ENCODE data around the gene SQOR. TPM values are rescaled to one million over a fixed set of nuclear protein-coding genes. Genes with fewer than 3 reads are reported as not detected.

SQOR gene
- total RNA-seq, 2 donors from 2014 or later: 24.8 to 29.0 TPM

- ATAC-seq: no peak
- no peak for DNase-seq
- intact Hi-C loops (cut with DNase I): no loop called here
These were observed 49.7 kb downstream of the SQOR start for GRCh38 chr15:45684533-45684932.

GRCh38 chr15:45689616-45690015 is 54.8 kb downstream of the SQOR start:
- intact Hi-C loops (cut with DNase I): no loop called here
- ATAC-seq: no peak
- DNase-seq: no peak

- ATAC-seq: no peak
- no peak for DNase-seq
- intact Hi-C loops (cut with DNase I): no loop called here
These were observed 55.9 kb downstream of the SQOR start for GRCh38 chr15:45690581-45691260.

- intact Hi-C loops (cut with DNase I): loop anchor here in 1 of 2 donors (10.0 kb wide), 1 partner anchor 1484 kb away; no protein-coding TSS in a partner anchor
- DNase-seq (no peak), ATAC-seq (no peak)
These were observed 66.3 kb downstream of the SQOR start for GRCh38 chr15:45701108-45701507.

- ATAC-seq: no peak
- intact Hi-C loops (cut with DNase I): loop anchor here in 1 of 2 donors (10.0 kb wide), 1 partner anchor 1483 kb away; no protein-coding TSS in a partner anchor
These were observed 67.2 kb downstream of the SQOR start for GRCh38 chr15:45702041-45702440.

GRCh38 chr15:45703670-45704328 is 69.0 kb downstream of the SQOR start:
- no peak for ATAC-seq
- intact Hi-C loops (cut with DNase I): loop anchor here in 1 of 2 donors (10.0 kb wide), 1 partner anchor 1481 kb away; no protein-coding TSS in a partner anchor
- DNase-seq: no peak

More at GRCh38 chr15:45702041-45702440, 67.2 kb downstream of the SQOR start:
- DNase-seq: no peak

GRCh38 chr15:45704329-45705249 is 69.8 kb downstream of the SQOR start:
- ATAC-seq: peak; percentile 23 to 49

GRCh38 chr15:45705510-45706473 is 71.0 kb downstream of the SQOR start:
- ATAC-seq (peak; percentile 90 to 91), DNase-seq (peak; percentile 75)
- intact Hi-C loops (cut with DNase I): loop anchor here in 1 of 2 donors (10.0 kb wide), 1 partner anchor 1479 kb away; no protein-coding TSS in a partner anchor

More at GRCh38 chr15:45704329-45705249, 69.8 kb downstream of the SQOR start:
- DNase-seq: peak; percentile 24
- intact Hi-C loops (cut with DNase I): loop anchor here in 1 of 2 donors (10.0 kb wide), 1 partner anchor 1480 kb away; no protein-coding TSS in a partner anchor

GRCh38 chr15:45710657-45711056 is 75.8 kb downstream of the SQOR start:
- intact Hi-C loops (cut with DNase I): loop anchor here in 1 of 2 donors (10.0 kb wide), 1 partner anchor 604 kb away; no protein-coding TSS in a partner anchor
- no peak for ATAC-seq
- no peak for DNase-seq

- peak; percentile 52 for DNase-seq
- ATAC-seq: peak; percentile 82 to 86
- intact Hi-C loops (cut with DNase I): loop anchor here (1.0 to 10.0 kb wide), 3 partner anchors 75 to 600 kb away; no protein-coding TSS in a partner anchor
These were observed 80.0 kb downstream of the SQOR start for GRCh38 chr15:45714590-45715488.

- intact Hi-C loops (cut with DNase I): loop anchor here (5.0 to 10.0 kb wide), 2 partner anchors 77 to 599 kb away; no protein-coding TSS in a partner anchor
- ATAC-seq (peak in 1 of 2 donors; percentile 39), DNase-seq (no peak)
These were observed 80.7 kb downstream of the SQOR start for GRCh38 chr15:45715528-45715927.

- intact Hi-C loops (cut with DNase I): loop anchor here (5.0 to 10.0 kb wide), 2 partner anchors 73 to 595 kb away; no protein-coding TSS in a partner anchor
- DNase-seq: peak; percentile 29
These were observed 84.7 kb downstream of the SQOR start for GRCh38 chr15:45719490-45719889.

GRCh38 chr15:45720183-45720582 is 85.4 kb downstream of the SQOR start:
- DNase-seq: no peak
- intact Hi-C loops (cut with DNase I): no loop called here
- ATAC-seq: no peak

More at GRCh38 chr15:45719490-45719889, 84.7 kb downstream of the SQOR start:
- ATAC-seq: peak; percentile 62 to 70

- DNase-seq (no peak), ATAC-seq (no peak)
- intact Hi-C loops (cut with DNase I): no loop called here
These were observed 93.8 kb downstream of the SQOR start for GRCh38 chr15:45728641-45729040.

GRCh38 chr15:45729141-45729540 is 94.3 kb downstream of the SQOR start:
- DNase-seq: no peak
- peak in 1 of 2 donors; percentile 62 for ATAC-seq
- intact Hi-C loops (cut with DNase I): no loop called here

- intact Hi-C loops (cut with DNase I): no loop called here
- ATAC-seq: no peak
- no peak for DNase-seq
These were observed 96.5 kb downstream of the SQOR start for GRCh38 chr15:45731343-45731742.

- DNase-seq: peak; percentile 38
- intact Hi-C loops (cut with DNase I): no loop called here
- ATAC-seq: peak; percentile 83 to 89
These were observed 97.8 kb downstream of the SQOR start for GRCh38 chr15:45732662-45733061.

Measured in left cardiac atrium (tissue), 4 donors.